ENCODE results near the gene ANGPT4.
"Not testable (repeated sequence)": the region's sequence is repeated elsewhere in the genome, so short reads cannot be mapped to it uniquely, and the experiment has no call there.

The ANGPT4 gene

GRCh38 chr20:896501-897025 is 19.6 kb downstream of the ANGPT4 start:
- no peak for DNase-seq (ENCODE audit: low read depth)
- no peak overlapping the region for H3K4me3 ChIP-seq (ENCODE audit: low read length)
- no peak for TF ChIP-seq CTCF (conservative IDR thresholded peaks at IDR 0.05; ENCODE audit: low read depth, low read length)

GRCh38 chr20:892371-892770 is 23.8 kb downstream of the ANGPT4 start:
- not testable (repeated sequence) for DNase-seq (ENCODE audit: low read depth); H3K4me3 ChIP-seq (ENCODE audit: low read length)

GRCh38 chr20:891706-892080 is 24.4 kb downstream of the ANGPT4 start:
- H3K4me3 ChIP-seq (ENCODE audit: low read length) = no peak overlapping the region
- DNase-seq (ENCODE audit: low read depth) = no peak
- TF ChIP-seq CTCF (conservative IDR thresholded peaks at IDR 0.05; ENCODE audit: low read depth, low read length) = no peak

- no peak for TF ChIP-seq CTCF (conservative IDR thresholded peaks at IDR 0.05; ENCODE audit: low read depth, low read length)
- DNase-seq (ENCODE audit: low read depth) = no peak
- H3K4me3 ChIP-seq (ENCODE audit: low read length) = no peak overlapping the region
Measured at GRCh38 chr20:891058-891705, 25.0 kb downstream of the ANGPT4 start.

GRCh38 chr20:890666-891057 is 25.5 kb downstream of the ANGPT4 start:
- no peak overlapping the region for H3K4me3 ChIP-seq (ENCODE audit: low read length)
- no peak for DNase-seq (ENCODE audit: low read depth)
- no peak for TF ChIP-seq CTCF (conservative IDR thresholded peaks at IDR 0.05; ENCODE audit: low read depth, low read length)

- H3K4me3 ChIP-seq (ENCODE audit: low read length) = no peak overlapping the region
- no peak for DNase-seq (ENCODE audit: low read depth)
- TF ChIP-seq CTCF (conservative IDR thresholded peaks at IDR 0.05; ENCODE audit: low read depth, low read length) = no peak
Measured at GRCh38 chr20:889932-890463, 26.1 kb downstream of the ANGPT4 start.

- no peak for TF ChIP-seq CTCF (conservative IDR thresholded peaks at IDR 0.05; ENCODE audit: low read depth, low read length)
- no peak overlapping the region for H3K4me3 ChIP-seq (ENCODE audit: low read length)
- DNase-seq (ENCODE audit: low read depth) = no peak
Measured at GRCh38 chr20:889106-889505, 27.0 kb downstream of the ANGPT4 start.
